GM10248 (cell line): ENCODE measurements around the gene RUNX1.

ENCODE experiments used
- CTCF ChIA-PET: fragments of 300-600 bp; sonication (Branson Sonifier 250); formaldehyde crosslinking; extraction: SDS; loops from one replicate; lab custom pipeline; 2021; ENCODE audit warnings: antibody characterized with exemption; lab: Yijun Ruan, JAX
- POLR2A ChIA-PET: fragments of 350-650 bp; sonication (Branson Sonifier 250); formaldehyde crosslinking; extraction: SDS; loops from one replicate; lab custom pipeline; 2020; ENCODE audit warnings: antibody characterized with exemption; lab: Yijun Ruan, JAX
- DNase-seq: peaks from one replicate; pipeline ENCODE4 v3.0.0; 2012; ENCODE audit errors: extremely low spot score
- CTCF ChIP-seq: IDR thresholded peaks from 2 replicates; pipeline ENCODE4 v1.5.1; 2012; ENCODE audit warnings: mild to moderate bottlenecking, low read depth; ENCODE audit errors: extremely low read depth, missing control alignments, control extremely low read depth

RUNX1 gene

DNA sequence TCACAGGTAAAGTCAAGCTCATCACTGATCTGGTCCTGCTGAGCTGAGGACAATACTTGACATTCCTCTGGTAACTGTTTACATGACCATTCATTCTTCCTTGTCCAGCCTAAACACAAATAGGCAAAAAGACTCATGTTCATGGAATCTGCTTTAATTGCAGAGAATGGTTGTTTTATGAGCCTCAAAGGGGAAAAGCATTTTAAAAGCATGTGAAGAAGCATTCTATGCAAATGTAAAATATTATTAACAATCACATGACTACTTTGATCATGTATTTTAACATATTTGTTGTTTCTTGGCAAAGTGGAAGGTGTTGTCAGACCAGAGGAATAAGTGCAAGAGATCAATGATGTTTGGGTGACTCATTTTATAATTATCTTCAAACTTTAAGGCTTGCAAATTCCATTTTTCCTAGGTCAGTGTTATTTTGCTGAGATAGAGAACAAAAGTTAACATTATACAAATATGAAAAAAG is 133.7 kb downstream of the RUNX1 start:
- no peak for DNase-seq
- POLR2A ChIA-PET = no interaction called here
- no peak for TF ChIP-seq CTCF

GRCh38 chr21:34914239-34914638 is 134.9 kb downstream of the RUNX1 start:
- no peak for TF ChIP-seq CTCF
- CTCF ChIA-PET = interaction anchor here (0.6 to 1.7 kb wide), 4 partner anchors 10 to 486 kb away, joined by 3 to 4 read pairs (median 3); no protein-coding TSS in a partner anchor
- POLR2A ChIA-PET = no interaction called here

More for the DNA sequence above, 133.7 kb downstream of the RUNX1 start:
- CTCF ChIA-PET = interaction anchor here (1.1 kb wide), 1 partner anchor 26 kb away, joined by 3 read pairs; no protein-coding TSS in a partner anchor

DNA sequence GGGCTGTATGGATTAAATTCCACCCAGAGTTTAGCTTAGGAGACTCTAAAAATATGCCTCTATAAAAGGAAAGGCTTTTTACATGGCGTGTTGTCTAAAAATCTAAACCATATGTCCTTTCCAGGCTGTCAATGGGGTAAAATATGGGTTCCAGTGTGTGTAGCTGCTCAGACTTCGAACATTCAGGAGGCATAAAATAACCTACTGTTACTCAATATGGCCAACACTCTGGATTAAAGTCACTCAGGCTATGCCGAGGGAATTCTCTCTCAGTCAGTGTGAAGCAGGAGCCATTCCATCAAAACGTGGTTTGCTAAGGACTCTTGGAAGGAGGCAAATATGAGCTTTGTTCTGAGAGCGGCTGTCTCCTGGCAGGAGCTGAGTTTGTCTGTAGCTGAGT is 135.3 kb downstream of the RUNX1 start:
- no peak for DNase-seq
- ChIA-PET POLR2A (no interaction called here), CTCF (interaction anchor here (0.6 to 1.7 kb wide), 4 partner anchors 10 to 486 kb away, joined by 3 to 4 read pairs (median 3); no protein-coding TSS in a partner anchor)
- no peak for TF ChIP-seq CTCF

More at GRCh38 chr21:34914239-34914638, 134.9 kb downstream of the RUNX1 start:
- DNase-seq = no peak

GRCh38 chr21:34912022-34912945 is 136.8 kb downstream of the RUNX1 start:
- no peak for DNase-seq
- ChIA-PET POLR2A (no interaction called here), CTCF (interaction anchor here (0.8 kb wide), 1 partner anchor 44 kb away, joined by 3 read pairs; no protein-coding TSS in a partner anchor)
- peak; percentile 5 for TF ChIP-seq CTCF

DNA sequence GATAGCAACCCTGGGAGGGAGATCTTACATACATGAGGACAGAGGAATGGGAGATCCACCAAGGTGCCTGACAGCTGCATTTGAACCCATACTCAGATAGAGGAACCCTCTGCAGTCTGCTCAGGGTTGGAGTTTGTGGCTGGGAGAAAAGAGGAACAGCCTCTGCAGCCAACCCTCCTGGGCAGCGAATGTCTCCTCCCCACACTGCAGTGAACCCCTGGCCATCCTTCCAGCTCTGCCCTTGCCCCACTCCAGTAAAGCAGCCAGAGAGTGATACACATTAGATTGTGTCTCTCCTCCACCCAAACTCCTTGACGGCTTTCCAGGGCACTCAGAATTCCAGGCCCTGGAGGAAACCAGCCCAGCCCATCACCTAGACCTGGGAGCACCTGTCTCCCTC is 137.7 kb downstream of the RUNX1 start:
- no peak for DNase-seq
- ChIA-PET CTCF (interaction anchor here (1.0 to 1.3 kb wide), 2 partner anchors 9 to 16 kb away, joined by 5 to 7 read pairs; no protein-coding TSS in a partner anchor), POLR2A (no interaction called here)
- TF ChIP-seq CTCF = no peak

GRCh38 chr21:34910396-34910795 is 138.7 kb downstream of the RUNX1 start:
- no peak for DNase-seq
- ChIA-PET POLR2A (no interaction called here), CTCF (interaction anchor here (1.0 to 1.3 kb wide), 4 partner anchors 8 to 141 kb away, joined by 4 to 7 read pairs (median 4); no protein-coding TSS in a partner anchor)
- no peak for TF ChIP-seq CTCF
